ENCODE data around the gene PRR23B.
"Not testable (repeated sequence)": the region's sequence is repeated elsewhere in the genome, so short reads cannot be mapped to it uniquely, and the experiment has no call there.

The PRR23B gene

DNA sequence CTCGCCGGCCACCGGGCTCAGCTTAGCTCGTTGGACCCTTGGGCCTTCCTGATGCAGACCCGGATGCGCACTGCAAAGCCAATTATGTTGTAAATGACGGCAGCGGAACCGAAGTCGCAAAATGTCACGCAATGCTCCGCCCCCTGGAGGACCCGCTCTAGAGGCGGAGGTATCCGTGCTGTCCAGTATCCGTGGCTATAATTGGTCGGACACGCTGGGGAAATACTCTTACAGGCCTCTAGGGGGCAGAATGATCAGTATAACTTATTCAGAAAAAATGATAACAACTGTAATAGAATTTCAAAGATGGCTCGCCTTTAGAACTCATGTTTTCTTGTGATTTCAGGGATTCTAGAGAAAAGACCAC, at the start of gene PRR23B:
Gene PRR23B (minus strand): TSS at position 59 of the 367 bp plus-strand sequence. CDS start 265 bp downstream, outside the sequence.
- no peak for DNase-seq

DNA sequence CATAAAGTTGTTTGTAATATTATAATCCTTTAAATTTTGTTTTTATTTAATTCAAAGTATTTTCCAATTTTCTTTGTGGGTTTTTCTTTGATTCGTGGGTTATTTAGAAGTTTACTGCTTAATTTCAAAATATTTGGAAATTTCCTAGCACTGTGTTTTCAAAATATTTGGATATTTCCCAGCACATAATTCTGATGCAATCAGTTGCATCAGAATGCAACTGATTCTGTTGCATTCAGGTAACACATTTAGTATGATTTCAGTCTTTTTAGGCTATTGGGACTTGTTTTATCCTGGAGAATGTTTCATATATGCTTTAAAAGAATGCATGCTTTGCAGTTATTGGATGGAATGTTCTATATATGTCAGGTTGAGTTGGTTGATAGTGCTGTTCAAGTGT, 42.2 kb upstream of the PRR23B start:
- no peak for DNase-seq

DNA sequence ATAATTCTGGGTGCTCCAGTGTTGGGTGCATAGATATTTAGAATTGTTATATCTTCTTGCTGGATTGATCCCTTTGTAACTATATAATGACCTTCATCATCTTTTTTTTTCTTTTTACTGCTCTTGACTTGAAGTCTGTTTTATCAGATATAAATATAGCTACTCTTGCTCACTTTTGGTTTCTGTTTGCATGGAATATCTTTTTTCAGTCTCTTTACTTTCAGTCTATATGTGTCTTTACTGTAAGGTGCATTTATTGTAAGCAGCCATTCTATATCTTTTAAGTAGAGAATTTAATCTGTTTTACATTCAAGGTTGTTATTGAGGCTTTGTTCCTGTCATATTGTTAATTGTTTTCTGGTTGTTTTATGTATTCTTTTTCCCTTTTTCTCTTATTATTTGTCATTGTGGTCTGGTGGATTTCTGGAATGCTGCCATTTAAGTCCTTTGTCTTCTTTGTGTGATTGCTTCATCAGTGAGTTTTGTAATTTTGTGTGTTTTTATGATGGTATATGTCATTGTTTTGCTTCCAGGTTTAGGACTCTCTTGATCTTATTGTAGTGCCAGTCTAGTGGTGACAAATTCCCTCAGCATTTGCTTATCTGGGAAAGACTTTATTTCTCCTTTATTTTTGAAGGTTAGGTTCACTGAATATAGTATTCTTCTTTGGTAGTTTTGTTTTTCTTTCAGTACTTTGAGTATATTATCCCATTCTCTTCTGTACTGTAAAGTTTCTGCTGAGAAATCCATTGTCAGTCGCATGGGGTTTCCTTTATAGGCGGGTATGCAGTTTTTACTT, 32.3 kb upstream of the PRR23B start:
- no peak for DNase-seq

DNA sequence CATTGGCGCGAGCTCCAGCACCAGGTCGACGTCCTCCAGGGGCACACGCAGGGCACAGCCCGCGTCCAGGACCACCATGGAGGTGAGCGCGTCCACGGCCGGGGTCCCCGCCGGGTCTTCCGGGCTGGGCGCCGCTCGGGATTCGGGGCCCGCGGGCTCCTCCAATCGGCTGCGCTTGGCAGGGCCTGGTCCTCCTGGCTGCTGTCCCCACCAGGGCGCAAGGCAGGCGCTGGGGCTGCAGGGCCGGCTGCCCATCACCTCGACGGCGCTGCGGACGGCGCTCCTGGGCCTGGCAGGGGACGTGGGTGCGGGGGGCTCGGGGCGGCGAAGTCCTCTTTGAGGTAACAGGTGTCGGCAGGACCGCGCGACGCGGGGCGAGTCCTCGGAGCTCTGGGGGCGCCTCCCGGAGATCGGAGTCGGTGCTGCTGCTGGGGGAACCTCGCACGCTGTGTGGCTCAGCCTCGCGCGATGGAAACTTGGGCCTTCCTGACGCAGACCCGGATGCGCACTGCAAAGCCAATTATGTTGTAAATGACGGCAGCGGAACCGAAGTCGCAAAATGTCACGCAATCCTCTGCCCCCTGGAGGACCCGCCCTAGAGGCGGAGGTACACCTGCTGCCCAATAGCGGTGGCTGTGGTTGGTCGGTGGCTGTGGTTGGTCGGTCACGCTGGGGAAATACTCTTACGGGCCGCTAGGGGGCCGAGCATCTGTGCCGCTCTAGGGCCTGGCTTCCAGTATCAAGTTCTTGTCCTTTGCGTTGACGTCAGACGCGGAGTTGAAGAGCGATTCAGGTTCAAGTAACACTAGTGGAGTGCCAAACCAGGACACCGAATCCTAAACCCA, 23.9 kb upstream of the PRR23B start, which contains the start of gene PRR23C:
Gene PRR23C (minus strand): TSS at position 527 of the 845 bp plus-strand sequence. CDS start 272 bp downstream, at position 255.
- no peak for DNase-seq

DNA sequence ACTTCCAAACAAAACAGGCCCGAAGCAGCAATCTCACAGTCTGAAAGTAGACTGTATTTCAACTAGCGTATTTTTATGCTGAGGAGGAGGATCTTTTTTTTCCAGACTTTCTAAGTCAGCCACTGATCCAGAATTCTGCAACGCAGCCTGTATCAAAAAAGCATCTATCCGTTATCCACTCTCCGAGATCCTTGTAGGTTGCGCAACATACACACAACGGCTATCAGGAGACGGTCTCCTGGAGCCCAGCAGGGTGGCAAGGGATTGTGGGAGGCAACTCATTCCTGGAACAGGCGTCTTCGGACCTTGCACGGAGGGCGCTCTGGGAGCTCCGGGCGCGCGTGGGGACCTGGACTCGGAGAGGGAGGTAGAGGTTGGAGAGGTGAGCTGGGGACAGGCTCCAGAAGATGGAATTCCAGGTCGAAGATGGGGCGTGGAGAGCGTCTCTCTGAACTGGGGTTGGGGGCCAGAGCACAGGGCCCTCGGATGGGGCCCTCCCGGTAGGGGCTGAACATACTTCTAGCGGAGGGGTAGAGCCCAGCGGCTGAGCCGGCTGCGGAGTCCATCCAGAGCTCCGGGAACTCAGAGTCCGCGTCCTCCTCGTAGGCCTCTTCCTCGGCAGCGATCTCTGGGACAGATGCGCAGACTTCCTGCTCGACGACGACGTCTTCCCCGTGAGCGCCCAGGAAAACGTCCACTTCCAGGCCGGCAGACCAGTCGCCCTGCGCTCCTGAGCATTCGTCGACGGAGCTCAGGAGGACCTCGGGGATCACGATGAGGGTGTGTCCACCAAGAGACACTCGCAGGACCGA, 23.0 kb upstream of the PRR23B start:
- no peak for DNase-seq

DNA sequence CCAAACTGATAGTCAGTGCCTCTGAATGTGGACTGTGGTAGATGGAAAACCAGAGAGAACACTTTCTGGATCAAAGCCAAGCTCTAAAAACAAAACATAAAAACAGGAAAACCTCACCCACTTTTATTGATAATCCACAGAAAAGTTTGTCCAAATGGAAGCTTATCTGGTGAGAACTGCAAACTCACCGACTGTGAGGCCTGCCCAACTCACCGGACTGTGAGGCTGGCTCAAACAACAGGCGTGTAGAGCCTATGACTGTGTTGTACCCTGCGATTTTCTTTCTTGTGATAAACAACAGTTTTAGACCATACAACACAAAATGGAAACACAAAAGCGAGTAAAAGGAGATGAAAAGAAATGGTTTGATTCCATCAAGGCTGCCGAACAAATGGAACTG, 16.8 kb upstream of the PRR23B start:
- no peak for DNase-seq

DNA sequence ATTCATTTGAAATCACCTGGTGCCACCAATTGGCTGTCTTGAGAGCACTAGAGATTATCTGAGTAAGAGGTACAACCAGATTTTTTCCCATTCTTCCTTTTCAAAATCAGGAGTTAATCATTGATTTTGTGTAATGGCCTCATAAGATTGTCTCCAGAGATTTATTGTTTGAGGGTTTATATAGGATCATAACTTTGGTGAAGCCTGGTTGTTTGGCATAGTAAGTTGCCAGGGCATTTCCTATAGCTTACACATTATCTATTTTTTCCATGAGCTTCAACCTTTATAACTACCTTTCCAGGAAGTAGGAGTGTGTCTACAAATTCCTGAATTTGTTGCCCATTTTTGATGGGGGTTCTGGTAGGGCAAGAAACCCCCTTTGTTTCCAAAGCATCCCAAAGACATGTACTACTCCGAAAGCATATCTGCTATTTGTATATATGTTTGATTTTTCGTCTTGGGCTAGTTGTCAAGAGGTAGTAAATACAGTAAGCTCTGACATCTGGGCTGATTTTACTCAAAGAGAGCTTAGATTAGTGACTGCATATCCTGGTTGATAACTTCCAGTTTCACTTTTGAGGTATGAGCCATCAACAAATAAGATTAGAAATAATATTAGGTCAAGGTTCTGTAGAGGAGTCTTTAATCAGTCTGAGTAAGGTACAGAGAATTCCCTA, 11.7 kb upstream of the PRR23B start:
- DNase-seq, result no peak

DNA sequence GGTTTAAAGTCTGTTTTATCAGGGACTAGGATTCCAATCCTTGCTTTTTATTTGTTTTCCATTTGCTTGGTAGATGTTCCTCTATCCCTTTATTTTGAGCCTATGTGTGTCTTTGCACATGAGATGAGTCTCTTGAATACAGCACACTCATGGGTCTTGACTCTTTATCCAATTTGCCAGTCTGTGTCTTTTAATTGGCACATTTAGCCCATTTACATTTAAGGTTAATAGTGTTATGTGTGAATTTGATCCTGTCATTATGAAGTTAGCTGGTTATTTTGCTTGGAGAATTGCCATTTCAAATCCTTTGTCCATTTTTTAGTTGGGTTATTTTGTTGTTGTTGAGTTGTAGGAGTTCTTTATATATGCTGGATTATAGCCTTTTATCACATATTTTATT, 9.8 kb upstream of the PRR23B start:
- DNase-seq, result not testable (repeated sequence)

DNA sequence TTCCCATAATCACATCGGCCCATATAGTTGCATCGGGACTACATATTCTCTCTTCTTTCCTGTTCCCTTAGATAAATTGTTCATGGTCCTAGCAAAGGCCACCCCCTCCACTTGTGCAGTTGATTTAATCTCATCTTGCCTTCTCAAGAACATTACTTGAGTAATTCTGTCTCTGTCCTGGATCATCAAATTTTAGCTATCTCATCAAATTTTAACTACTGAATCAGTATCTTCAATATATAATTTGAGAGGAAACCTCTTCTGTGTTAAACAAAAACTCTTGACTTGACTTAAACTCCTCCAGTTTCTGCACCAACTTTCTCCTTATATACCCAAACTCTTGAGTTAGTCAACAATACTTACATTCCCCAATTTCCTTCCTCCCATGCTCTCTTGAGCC, 4.2 kb upstream of the PRR23B start:
- no peak for DNase-seq

DNA sequence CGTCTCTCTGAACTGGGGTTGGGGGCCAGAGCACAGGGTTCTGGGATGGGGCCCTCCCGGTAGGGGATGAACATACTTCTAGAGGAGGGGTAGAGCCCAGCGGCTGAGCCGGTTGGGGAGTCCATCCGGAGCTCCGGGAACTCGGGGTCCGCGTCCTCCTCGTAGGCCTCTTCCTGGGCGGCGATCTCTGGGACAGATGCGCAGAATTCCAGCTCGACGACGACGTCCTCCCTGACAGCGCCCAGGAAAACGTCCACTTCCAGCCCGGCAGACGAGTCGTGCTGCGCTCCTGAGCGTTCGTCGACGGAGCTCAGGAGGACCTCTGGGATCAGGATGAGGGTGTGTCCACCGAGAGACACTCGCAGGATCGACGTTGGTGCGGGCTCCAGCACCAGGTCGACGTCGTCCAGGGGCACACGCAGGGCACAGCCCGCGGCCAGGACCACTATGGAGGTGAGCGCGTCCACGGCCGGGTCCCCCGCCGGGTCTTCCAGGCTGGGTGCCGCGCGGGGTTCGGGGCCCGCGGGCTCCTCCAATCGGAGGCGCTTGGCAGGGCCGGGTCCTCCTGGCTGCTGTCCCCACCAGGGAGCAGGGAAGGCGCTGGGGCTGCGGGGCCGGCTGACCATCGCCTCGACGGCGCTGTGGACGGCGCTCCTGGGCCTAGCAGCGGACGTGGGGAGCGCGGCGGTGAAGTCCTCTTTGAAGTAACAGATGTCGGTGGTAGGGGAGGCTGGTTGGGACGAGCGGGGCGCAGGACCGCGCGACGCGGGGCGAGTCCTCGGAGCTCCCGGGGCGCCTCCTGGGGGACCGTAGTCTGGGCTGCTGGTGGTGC, 474 bp downstream of the PRR23B start:
- DNase-seq, result no peak

DNA sequence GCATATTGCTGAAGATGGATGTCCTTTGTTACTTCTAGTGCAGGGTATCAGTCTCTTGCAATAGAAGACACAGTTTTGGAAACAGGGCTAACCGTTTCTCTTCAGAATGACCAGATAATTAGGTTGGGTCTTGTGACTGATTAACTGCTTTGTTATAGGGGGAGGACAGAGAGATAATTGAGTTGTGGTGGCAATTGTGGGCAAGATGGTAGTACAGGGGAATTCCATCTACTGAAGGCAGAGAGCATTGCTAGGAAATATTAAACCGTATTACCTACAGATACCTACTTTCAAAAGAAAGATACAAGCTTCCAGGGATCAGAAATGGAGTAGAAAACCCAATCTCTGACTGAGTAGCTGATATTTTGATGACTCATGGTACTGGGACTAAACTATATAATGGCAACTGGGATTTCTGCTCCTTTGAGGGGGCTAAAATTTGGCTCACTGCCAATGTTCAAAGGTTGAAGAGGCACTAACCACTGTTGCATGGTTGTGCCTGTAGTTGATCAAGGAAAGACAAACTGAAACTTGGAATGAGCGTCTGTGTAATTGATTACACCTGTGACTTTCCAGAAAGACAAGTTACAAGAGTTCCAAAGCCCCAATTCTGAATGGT, 4.2 kb downstream of the PRR23B start:
- no peak for DNase-seq

DNA sequence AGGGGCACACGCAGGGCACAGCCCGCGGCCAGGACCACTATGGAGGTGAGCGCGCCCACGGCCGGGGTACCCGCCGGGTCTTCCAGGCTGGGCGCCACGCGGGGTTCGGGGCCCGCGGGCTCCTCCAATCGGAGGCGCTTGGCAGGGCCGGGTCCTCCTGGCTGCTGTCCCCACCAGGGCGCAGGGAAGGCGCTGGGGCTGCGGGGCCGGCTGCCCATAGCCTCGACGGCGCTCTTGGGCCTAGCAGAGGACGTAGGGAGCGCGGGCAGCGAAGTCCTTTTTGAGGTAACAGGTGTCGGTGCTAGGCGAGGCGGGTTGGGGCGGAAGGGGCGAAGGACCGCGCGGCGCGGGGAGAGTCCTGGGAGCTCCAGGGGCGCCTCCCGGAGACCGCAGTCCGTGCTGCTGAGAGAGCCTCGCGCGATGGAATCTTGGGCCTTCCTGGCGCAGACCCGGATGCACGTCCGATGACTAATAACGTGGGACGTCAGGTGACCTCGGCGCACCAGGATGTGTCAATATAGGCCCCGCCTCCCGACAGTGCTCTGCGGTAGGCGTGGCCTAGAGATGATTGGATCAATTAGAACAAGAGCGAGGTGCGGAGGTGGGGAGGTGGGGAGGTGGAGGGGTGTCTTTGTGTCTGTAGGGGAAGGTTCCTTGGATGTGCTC, 14.5 kb downstream of the PRR23B start, which contains the start of gene PRR23A:
Gene PRR23A (minus strand): TSS at position 218 of the 666 bp plus-strand sequence. CDS start 0 bp downstream, at position 218.
- DNase-seq, result no peak

DNA sequence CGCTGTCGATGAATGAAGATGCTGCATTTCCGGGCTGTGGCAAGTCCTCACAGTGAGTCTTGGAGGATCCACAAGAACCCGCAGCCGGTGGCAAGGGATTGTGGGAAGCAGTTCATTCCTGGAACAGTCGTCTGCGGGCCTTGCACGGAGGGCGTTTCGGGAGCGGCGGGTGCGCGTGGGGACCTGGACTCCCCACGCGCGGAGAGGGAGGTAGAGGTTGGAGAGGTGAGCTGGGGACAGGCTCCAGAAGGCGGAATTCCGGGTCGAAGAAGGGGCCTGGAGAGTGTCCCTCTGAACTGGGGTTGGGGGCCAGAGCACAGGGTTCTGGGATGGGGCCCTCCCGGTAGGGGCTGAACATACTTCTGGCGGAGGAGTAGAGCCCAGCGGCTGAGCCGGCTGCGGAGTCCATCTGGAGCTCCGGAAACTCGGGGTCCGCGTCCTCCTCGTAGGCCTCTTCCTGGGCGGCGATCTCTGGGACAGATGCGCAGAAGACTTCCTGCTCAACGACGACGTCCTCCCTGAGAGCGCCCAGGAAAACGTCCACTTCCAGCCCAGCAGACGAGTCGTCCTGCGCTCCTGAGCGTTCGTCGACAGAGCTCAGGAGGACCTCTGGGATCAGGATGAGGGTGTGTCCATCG, 15.3 kb downstream of the PRR23B start:
- DNase-seq, result no peak

DNA sequence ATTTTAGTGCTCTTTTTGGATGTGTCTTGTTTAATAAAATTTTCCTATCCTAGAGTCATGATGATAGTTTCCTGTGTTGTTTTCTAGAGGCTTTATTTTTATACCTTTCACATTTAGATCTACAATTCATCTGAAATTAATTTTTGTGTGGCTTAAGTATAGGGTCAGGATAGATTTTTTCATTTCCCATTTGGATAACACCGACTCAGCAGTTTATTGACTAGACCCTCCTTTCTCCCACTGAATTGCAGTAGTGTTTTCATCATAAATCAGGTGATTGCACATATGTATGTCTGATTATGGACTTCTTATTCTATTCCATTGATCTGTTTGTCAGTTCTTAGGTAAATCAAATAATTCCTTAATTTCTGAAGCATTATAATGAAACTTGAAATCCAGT, 25.0 kb downstream of the PRR23B start:
- no peak for DNase-seq

DNA sequence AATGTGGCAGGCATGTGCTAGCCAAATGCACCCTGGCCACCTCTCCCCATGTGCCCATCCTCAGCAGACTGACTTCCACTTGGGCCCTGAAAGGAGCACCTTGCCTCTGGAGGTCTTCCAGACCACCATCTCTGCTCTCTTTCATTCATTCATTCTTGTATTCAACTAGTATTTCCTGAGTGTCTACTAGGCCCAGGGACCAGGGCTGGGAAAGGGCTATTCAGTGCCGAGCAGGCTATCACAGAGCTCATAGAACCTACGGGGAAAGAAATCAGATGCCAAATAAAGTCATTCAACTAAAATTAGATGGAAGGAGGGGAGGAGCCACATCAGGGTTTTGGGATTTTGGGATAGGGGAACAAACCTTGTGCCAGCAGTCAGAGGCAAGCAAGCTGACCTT, 33.5 kb downstream of the PRR23B start:
- no peak for DNase-seq

DNA sequence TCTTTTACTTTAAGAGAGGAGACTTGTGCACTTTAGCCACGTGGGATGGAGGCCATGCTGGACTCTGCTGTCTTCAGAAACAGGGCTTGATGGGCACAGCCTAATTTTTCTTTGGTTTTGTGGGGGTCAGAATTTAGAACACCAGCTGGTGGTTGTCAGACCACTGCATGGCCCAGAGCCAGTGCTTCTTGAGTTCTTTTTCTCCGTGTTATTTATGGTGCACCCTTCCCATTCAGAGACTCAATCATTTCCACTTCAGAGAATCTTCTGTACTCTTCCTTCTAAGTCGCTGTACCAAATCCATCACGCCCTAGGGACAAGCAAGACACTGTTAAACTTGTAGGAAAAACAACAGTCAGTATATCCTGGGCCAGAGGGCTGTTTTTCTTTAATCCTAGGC, 34.8 kb downstream of the PRR23B start:
- DNase-seq, result no peak

DNA sequence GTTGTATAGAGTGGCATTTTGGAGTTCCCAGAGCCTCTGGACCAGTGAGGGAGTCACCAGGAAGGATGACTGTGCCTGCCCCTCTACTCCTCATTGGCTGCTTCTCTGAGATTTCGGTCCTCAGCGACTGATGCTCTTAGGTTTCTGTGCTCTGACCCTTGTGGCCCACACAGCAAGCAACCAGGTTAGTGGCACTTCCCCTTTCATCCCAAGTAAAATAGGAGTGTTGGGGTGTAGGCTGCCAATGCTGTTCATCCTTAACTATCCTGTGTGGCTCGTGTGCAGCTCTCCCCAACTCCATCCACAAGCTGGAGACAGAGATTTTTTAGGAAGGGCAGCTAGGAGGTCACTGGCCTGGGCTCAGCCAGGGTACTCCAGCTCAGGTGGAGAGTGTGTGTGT, 35.9 kb downstream of the PRR23B start:
- DNase-seq, result no peak

DNA sequence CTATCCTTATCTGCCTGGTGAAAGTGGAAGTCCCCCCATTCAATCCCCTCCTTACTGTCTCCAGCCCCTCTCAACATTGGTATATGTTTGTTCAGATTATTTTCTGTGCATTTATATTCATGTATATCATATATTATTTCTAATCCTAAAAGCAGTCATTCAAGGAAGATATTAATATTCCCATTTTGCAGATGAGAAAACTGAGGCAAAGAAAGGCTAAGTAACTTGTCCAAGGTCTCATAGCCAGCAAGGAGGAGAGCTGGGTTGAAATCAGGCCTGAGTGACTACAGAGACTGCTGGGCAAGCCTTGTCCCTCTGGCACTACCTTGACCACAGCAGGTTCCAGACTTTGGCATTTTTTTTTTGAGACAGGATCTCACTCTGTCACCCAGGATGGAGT, 44.7 kb downstream of the PRR23B start:
- DNase-seq, result no peak

DNA sequence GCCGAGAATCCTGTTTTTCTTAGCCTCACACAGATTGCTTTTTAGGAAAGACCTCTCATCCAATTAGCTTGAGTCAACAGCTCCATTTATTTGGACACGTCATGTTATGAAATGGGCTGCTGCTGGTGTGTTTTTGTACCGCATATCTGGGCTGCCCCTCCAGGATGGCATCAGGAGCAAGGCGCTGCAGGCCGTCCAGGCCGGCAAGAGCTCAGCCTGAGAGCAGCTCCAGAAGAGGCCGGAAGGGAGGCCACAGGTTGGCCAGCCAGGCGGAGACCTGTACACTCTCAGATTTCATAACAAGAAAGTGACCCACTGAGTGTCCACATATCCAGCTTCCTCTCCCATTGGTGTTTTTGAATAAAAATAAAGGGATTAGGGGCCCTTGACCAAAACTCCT, 45.4 kb downstream of the PRR23B start:
- no peak for DNase-seq

DNA sequence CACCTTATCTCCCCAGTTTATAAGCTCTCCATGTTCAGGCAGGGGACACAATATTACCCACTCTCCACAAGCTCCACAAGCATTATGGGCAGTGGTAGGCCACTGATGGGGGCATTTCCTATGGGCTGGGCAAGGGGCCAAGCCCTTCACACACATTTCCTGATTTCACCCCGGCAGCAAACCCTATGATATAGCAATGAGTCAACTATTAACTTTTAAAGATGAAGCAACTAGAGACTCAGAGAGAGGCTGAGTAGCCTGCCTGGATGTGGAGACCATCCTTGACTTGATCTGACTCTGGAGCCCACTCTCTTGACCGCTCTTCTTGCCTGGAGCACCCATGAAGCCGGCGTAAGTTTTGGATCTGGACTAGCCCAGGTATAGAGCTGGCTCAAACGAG, 46.3 kb downstream of the PRR23B start:
- DNase-seq, result no peak

All from activated CD4-positive, alpha-beta T cell treated with anti-CD3 and anti-CD28 coated beads, Interleukin-2, amount 50 U/mL, for 1 hour (primary cell).